SK-MEL-5 (cell line): ENCODE data around the gene ERGIC3. TPM values are rescaled to one million over a fixed set of nuclear protein-coding genes. Genes with fewer than 3 reads are reported as not detected.

ENCODE experiments used
- DNase-seq: peaks from one replicate; pipeline ENCODE4 v3.0.0-alpha.2; 2016; ENCODE audit warnings: low read depth, low spot score
- in situ Hi-C: cut with HindIII; loops from 2 replicates; pipeline ENCODE4 v1.10.0; 2016; ENCODE audit warnings: low sequenced_read_pairs, high pct_unique_total_duplicates, low pct_unique_long_range_greater_than_20kb
- total RNA-seq: library from RNA; depleted of rRNA; stranded (reverse); fragments of >200 nt; shearing (Covaris generic); gene quantifications from 2 replicates; pipeline ENCODE4 v1.2.3, GENCODE V29; 2014

ERGIC3 gene
- total RNA-seq, 1 experiment from 2014 or later = 383 TPM

DNA sequence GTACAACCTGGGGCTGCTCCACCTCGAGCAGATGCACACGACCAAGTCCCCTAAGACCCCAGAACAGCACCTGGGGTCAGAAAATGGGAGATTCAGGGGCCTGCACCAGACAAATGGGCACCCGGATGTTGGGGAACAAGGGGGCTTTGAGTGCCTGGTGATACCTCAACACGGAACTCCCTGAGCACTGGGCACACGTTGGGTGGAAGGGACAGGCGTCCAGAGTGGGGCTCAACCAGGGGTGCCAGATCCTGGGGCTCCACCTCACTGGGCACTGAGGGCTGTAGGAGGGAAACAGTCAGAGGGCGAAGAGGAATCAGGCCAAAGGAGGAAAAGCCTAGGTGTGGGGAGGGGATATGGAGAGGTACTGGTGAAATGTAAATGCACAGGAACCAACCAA lies 40.3 kb downstream of the ERGIC3 start:
- DNase-seq = no peak
- in situ Hi-C loops = no loop called here

DNA sequence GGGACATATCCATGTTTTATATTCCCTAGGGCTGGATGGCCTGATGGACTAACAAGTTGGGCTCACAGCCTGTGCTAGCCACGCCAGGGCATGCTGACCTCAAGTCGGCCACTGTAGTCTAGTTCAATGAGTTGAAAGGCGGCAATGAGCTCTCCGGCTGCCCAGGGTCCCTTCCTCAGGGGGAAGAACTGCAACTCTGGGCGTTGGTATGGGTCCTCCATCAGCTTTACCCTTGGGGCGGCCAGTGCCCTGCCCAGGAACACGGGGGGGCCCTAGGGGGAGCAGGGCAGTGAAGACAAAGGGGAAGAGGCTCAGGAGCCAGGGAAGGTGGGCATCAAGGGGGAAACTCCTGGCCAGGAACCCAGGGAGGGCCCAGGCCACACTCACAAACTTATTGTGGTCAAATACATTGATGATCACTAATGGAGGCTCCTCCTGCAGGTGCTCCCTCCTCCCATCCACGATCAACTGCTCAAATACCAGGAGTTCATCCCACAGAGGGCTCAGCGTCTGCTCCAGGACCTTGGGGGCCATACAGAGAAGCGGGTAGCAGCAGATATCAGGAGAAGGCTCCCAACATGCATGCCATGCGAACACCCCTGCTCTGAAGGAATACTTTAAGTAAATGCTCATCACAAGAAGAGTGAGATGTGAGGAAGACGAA lies 41.0 kb downstream of the ERGIC3 start:
- in situ Hi-C loops = no loop called here
- DNase-seq = no peak

- in situ Hi-C loops = no loop called here
- DNase-seq = no peak
Observed at GRCh38 chr20:35583636-35584560, 42.0 kb downstream of the ERGIC3 start.

DNA sequence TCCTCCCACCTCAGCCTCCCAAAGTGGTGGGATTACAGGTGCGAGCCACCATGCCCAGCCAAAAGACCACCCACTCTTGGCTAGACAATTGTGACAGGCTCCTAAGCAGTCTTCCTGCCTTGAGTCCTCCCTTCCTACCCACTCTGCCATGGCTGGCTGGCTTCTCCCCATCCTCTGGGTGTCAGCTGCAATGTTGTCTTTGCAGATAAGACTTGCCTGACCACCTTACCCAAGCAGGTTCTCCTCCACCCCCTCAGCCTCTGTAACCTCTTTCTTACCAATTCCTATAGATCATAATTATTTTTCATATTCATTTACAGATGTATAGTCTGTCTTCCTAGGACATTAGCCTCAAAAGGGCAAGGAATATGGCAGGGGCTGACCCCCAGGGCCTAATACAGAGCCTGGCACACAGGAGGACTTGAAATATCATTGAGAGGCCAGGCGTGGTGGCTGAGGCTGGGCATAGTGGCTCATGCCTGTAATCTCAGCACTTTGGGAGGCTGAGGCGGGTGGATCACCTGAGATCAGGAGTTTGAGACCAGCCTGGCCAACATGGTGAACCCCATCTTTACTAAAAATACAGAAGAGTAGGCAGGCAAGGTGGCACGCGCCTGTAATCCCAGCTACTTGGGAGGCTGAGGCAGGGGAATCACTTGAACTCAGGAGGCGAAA lies 45.0 kb downstream of the ERGIC3 start:
- no peak for DNase-seq
- in situ Hi-C loops = no loop called here

GRCh38 chr20:35587436-35587835 lies 45.6 kb downstream of the ERGIC3 start:
- in situ Hi-C loops = no loop called here
- DNase-seq = no peak

DNA sequence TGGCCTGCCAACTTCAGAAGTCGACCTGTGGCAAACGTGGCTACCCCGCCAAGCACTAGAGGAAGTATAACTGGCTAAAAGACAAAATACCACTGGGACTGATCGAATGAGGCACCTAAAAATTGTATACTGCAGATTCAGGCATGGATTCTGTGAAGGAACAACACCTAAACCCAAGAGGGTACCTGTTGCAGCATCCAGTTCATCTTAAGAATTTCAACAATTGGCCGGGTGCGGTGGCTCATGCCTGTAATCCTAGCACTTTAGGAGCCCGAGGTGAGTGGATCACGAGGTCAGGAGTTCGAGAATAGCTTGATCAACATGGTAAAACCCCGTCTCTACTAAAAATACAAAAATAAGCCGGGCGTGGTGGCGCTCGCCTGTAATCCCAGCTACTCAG lies 46.5 kb downstream of the ERGIC3 start:
- in situ Hi-C loops = no loop called here
- no peak for DNase-seq

DNA sequence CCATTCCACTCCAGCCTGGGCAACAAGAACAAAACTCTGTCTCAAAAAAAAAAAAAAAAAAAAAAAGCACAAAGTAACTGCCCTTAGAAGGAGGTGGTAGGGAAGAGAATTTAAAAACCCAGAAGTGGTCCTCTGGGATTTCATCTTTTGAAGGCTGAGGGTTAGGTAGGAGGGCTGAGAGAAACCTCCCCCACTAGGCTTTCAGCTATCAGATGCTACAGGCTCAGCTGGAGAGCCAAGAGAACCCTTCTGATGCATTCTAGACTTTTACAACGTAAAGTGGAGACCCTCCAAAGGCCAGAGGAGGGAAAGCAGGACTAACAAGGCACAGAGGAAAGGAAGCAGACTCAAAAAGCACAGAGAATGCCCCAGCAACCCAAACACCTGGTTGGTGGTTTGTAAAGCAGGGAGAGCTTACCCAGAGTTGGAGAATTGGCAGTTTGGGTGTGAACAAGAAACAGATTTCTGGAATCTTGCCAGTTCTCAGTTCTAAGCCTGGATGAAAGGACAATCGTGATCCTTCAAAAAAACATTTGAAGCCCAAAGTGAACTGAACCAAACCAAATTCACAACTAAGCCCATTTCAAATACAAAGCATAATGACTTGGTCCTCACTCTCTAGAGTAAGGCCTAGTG lies 50.6 kb downstream of the ERGIC3 start:
- in situ Hi-C loops = no loop called here
- no peak for DNase-seq

DNA sequence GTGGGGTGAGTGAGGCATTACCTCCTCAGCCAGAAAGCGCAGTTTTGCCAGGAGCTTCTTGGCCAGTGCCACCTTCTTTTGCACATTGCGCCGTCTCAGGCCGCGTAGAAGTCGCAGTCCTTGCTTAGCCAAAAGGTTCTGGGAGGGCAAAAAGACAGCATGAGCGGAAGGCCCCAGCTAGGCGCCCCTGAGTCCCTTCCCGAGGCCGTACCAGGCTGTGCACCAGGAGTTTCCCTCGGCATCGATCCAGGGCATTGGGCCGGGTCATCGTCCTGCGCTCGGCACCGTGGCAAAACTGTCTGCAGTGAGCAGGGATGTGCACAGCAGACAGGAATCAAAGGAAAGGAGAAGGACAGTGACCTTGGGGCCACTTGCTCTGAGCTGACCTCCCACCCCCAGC lies 53.6 kb downstream of the ERGIC3 start:
- in situ Hi-C loops = no loop called here
- DNase-seq = no peak

DNA sequence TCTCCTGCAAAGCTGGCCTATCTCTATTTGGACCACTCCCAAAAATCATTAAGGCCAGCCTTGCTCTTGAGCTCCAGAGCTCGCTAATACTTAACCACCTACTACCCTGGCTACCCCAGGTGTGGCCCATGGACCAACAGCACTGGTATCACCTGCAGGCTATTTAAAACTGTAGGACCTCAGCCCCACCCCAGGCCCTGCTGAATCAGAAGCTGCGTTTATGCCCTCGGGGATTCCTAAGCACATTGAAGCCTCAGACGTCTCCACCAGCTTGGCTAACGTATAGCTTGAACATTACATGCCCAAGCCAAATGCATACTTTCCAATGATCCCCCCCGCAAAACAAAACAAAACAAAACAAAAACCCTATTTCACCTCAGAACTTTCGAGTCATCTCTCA lies 54.0 kb downstream of the ERGIC3 start:
- DNase-seq = no peak
- in situ Hi-C loops = no loop called here

- no peak for DNase-seq
- in situ Hi-C loops = no loop called here
Observed at GRCh38 chr20:35597186-35597585, 55.3 kb downstream of the ERGIC3 start.

- no peak for DNase-seq
- in situ Hi-C loops = no loop called here
Observed at GRCh38 chr20:35598476-35598875, 56.6 kb downstream of the ERGIC3 start.

DNA sequence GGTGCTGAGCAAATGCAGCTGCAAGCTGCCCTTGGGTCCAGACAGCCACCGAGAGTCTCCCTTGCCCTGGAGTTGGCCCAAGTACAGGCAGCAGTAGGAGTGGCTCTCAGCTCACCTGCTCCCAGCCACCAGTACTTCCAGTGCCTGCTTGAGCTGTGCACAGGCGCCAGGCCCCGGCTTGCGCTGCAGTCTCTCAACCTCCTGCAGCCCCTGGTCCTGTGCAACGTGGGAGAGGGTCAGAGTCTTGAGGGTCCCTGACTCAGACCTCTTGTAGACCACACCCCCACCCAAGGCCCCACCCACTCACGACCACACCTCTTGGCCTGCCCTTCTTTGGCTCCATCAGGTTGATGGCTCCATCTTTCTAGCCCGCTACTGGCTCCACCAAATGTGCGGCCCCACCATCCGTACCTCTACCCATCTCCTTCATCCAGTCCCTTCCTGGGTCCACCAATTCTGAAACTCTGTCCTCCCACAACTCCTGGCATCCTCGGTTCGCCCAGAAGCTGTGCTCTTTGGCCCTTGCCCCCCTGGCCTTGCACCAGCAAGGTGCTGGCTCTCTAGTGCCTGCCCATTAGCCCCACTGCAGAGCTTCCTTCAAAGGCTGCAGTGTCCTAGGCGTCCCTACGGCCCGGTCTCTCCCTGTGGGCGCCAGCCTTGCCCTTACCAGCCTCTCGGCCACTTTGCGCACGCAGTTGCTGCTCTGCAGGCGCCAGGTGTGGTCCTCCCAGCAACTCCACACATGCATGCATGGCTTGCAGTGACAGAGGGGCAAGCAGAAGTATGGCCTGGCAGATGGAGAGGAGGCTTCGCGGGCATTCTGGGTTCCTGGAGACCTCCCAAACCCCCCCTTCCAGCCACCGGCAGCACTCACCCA lies 57.3 kb downstream of the ERGIC3 start:
- DNase-seq = no peak
- in situ Hi-C loops = no loop called here

DNA sequence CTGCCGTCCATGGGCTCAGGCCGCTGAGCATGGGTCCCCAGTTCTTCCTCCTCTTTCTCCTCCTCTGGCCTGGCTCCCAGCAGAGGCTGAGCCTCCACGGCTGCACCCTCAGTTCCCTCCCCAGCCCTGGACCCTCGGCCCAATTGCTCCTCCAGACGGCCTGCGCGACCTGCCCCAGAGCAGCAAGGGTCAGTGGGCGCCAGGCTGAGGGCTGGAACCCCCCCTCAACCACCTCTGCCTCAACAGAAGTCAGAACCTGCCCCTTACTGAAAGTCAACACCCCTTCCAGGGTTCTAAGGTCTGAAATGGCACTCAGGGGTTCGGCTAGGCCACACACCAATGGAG lies 57.9 kb downstream of the ERGIC3 start:
- in situ Hi-C loops = no loop called here
- no peak for DNase-seq

DNA sequence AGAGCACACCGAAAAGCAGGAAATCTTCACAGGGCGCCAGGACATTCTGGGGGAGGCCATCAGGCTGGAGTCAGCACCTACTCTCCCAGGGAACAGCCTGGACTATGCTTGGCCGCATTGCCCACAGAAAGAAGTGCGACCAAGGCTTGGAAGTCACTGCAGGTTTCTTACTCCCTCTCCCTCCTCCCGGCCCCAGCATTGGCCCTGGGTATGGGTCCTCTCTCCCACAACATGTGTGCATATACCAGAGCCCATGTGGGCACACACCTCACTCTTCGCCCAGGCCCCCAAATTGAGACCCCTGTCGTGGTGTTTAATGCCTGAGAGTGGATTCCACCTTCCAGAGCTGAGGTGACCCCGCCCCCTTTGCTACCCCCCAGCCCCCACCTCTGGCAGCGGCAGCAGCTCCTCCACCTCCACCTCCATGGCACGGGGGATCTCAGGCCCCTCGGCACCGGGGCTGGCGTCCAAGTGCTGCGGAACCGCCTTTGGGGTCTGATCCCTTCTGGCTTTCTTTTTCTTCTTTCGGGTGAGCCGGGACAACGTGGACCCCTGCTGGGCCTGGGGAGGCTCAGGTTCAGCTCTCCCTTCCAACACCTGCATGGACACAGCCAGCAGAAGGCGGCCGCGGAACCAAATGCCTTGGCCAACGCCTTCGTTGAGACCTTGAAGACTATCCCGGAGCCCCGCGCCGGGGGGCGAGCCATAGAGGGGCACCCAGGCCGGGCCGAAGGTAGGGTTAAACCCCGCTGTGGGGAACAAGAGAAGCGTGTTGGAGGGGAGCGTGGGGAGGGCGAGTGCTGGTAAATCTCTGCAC lies 58.5 kb downstream of the ERGIC3 start:
- in situ Hi-C loops = no loop called here
- no peak for DNase-seq

DNA sequence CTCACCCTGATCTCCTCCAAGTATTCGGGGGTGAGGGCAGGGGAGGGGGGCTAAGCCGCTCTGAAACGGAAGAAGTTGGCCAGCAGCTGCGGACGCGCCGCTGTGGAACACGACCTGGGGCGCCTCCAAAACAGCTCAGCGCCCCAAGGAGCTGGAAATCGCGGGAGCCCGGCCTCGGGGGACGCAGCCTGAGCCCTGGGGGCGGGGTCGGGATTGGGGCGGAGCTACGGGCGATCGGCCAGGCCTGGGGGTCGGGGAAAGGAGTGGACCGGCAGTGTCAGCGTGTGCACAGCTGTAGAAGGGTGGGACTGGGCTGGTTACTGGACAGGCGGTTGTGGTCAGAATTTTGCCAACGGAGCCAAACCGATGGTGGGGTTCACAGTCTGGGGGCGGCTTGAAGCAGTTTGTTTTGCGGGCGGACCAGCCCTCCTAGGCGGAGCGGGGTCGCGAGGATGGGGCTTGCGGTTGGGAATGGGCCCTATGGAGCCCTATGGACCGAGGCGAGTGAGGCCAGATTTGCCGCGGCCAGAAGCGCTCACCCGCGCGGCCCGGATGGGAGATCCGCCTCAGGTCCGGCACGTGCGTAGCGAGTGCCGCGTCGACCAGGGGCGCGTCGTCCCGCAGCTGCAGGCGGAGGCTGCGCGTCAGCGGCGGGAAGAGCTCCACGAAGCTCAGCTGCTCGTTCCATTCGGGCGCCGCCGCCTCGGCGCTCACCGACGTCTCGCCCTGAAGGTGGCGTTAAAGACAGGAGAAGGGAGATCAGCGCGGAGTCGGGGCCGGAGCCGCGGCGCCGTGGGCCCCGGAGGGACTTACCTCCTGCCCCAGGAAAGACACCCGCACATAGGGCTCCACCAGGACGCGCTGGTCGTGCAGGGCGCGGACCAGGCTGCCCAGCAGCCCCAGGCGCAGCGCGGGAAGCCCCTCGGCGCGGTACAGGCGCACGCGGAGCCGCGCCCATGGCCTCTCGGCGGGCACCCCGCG lies 59.4 kb downstream of the ERGIC3 start:
- in situ Hi-C loops = no loop called here
- DNase-seq = peak; percentile 65

GRCh38 chr20:35601990-35602389 lies 60.1 kb downstream of the ERGIC3 start:
- in situ Hi-C loops = no loop called here

More at GRCh38 chr20:35601990-35602389, 60.1 kb downstream of the ERGIC3 start:
- DNase-seq = no peak
